GM15510 (cell line): ENCODE measurements around the gene MDGA2.

ENCODE experiments used
- POLR2A ChIP-seq: IDR thresholded peaks from 3 replicates; pipeline ENCODE4 v1.6.1; 2011; ENCODE audit warnings: borderline replicate concordance; ENCODE audit not compliant: insufficient read length; ENCODE audit errors: extremely low read depth

MDGA2 gene

DNA sequence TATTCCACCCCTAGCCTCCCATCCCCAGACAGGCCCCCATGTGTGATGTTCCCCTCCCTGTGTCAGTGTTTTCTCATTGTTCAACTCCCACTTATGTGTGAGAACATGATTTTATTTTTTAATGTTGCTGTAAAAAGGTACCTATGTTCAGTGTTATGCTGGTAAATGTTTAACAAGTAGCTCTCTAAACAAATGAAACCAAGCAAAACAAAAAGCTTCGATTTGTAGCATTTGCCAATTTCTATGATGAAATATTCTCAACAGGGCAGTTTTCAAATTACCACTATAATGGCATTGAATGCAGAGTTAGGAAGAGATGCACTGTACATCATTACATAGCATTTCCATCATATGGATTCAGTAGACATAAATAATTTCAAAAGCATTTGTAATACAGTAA lies 410.6 kb downstream of the MDGA2 start:
- TF ChIP-seq POLR2A, result no peak

DNA sequence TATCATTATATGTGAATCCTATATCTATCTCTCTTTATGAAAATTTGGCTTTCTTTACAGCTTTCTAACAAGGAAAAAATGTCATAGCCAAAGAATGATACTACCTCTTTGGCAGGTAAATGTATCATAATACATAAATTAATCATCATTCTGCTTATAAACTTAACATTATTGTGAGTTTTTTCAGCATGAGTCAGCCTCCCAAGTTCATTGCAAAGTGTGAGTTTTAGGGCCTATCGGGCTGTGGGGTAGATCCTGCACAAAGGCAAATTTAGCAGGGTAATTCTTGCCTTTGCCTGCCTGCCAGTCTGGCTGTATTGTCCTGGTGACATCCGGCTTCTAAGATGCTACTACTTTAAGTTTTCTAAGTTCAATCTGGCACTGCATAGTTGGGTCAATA lies 412.6 kb downstream of the MDGA2 start:
- no peak for TF ChIP-seq POLR2A

DNA sequence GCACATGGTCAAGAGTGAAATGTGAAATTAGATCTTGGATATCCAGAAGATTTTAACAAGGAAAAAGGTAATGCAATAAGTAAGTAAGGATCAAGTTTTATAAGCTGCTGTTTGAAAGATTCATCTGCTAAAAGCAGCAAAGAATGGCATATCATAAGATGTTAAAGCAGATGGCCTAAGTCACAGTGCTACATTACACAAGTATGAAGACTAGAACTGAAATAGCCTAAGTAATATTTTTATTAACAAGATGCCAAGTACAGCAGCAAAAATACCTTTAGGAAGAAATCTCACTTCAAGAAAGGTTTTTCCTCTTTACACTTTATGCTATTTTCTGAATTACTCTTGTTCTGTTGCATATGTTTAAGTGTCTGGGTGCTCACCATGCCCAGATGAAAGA lies 414.1 kb downstream of the MDGA2 start:
- TF ChIP-seq POLR2A, result no peak

DNA sequence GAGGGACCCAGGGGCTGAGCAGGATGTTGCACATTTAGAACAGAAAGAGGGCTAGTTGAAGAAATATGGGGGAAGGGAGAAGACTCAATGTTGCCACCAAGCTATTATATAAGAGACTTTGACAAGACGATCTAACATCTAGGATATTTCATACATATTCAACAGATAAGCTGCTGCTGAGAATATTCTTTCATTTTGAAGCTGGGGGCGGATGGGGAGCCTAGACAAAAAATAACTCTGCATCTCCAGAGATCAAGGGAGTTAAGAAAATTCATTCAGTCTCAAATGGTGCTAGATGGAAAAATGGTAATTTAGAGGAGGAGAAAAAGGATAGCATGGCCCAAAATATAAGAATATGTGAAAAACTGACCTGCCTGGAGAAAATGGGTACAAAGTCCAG lies 415.6 kb downstream of the MDGA2 start:
- no peak for TF ChIP-seq POLR2A

DNA sequence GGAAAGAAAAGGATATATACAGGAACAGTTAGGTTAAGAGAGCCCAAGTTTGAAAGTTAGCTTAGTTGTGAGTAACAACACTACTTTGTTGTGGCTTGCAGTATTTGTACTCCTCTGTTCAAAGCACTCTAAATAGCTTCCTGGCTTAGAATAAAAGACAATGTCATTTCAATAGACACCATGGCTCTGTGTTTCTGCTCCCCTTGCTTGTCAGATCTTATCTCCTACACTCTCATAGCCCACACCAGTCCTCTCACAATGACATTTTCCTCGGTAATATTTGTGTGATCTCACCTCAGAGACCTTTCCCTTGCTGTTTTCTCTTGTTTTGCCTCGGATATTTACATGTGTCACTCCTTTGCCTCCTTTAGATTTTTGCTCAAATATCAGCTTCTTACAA lies 418.4 kb downstream of the MDGA2 start:
- TF ChIP-seq POLR2A, result no peak

DNA sequence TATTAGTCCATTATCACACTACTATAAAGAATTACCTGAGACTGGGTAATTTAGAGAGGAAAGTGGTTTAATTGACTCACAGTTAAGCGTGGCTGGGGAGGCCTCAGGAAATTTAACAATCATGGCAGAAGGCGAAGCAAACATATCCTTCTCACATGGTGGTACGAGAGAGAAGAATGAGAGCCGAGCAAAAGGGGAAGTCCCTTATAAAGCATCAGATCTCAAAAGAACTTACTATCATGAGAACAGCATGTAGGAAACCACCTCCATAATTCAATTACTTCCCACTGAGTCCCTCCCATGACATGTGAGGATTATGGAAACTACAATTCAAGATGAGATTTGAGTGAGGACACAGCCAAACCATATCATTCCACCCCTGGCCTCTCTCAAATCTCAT lies 422.6 kb downstream of the MDGA2 start:
- no peak for TF ChIP-seq POLR2A

DNA sequence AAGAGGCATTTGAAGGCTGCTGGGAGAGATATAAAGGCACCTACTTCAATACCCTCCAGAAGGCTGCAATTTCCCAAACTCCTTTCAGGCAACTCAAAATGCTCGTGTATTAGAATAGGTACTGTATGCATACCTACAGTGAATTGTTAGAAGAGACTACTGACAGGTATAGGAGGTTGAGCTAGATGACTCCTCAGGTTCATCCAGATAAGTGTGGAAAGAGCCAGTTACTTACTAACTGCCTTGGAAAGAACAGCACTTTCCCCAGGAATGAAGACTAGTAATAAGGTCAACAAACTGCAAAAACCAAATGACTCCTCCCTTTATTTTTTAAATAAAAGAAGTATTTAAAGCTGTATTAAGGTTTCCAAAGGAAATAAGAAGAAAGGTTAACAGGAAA lies 429.0 kb downstream of the MDGA2 start:
- no peak for TF ChIP-seq POLR2A

DNA sequence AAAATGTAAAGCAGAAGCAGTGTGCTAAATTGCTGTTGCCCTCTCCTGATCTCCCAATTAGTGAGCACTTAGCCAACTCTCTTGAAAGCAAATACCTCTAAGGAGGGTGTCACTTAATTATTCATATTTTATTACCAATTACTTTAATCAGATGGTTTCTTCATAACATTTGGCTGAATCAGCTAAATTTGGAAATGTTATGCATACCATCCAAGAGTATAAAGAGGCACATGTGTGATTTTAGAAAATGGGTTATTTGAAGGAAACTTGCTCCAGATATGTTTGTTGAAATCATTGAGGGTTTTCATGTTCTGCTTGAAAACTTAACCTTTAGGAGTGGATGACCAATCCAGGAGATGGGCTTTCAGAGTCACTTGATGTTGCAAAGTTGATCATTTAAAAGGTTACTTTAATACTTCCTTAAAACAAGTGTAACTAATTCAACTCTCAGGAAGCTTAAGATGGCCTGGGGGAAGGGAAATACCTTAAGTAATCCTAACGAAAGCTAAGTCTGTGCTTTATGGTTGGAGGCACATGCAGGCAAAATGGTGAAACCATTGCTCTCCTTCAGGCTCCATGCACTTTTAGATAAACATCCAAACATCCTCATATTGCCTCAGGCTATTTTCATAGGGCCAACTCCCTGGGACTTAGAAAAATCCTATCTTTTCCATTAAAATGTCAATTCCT lies 434.5 kb downstream of the MDGA2 start:
- no peak for TF ChIP-seq POLR2A

DNA sequence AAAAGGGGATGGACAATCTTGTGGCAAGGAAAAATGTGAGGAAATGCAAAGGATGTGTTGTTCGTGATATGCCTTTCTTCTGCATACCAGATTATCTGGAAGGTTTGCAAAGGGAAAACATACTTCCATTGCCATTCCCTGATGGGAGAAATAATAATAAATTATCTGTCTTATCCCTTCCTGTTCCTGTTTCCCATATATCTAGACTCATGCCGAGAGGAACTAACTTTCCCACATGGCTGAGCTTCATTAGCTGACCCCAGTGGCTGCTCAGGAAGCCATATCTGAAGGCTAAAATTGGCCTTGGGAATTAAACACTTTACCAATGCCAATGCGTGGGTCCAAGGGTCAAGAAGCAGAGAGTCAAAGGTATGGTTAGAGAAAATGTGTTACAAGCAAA lies 439.8 kb downstream of the MDGA2 start:
- TF ChIP-seq POLR2A, result no peak

DNA sequence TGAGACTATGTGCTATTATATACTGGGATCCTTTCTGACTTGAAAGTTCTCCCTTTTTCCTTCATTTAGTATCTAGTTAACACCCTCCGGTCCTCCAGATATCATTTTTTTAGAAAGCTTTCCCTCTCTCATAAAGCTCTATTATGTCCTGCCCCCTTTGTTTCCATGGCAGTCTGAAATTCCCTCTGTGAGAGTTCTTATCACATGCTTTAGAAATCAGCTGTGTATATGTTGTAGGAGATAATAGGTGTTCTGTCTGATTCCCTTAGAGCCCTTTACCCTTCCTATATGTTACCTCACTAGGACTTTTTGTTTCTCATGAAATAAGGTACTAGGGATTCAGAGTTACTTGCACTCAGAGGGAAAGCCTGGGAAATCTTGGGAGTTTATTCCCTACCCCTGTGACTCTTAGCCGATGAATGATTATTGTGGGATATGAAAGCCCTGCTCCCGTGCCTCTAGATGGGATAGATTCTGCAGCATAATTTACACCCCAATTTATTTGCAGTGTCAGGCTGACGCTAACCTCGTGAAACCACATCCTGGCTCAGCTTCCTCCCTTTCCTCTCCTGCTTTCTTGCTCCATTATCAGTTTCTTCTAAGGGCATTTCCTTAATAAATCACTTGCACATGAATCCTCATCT lies 448.4 kb downstream of the MDGA2 start:
- no peak for TF ChIP-seq POLR2A

DNA sequence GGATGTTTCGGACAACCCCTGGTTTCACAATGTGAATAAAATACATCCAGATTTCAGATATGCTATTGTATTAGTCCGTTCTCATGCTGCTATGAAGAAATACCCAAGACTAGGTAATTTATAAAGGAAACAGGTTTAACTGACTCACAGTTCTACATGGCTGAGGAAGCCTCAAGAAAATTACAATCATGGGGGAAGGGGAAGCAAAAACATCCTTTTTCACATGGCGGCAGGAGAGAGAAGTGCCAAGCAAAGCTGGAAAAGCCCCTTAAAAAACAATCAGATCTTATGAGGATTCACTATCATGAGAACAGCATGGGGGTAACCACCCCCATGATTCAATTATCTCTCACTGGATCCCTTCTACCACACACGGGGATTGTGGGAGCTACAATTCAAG lies 451.7 kb downstream of the MDGA2 start:
- no peak for TF ChIP-seq POLR2A

DNA sequence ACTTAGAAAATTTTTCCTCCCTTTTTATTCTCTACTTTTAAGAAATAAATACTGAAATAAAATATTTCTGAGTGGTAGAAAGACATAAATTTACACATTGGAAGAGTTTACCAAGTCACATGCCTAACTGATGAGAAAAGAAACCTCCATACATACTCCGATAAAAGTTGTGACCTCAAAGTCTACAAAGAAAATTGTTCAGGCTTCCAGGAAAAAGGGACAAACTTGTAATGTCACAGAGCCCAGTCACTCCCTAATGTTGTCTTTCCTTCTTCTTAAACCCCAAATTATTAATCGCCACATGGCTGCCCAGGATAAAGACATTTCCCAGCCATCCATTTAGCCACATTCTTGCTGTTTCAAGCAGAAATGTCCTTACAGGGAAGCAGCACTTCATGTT lies 455.3 kb downstream of the MDGA2 start:
- no peak for TF ChIP-seq POLR2A

DNA sequence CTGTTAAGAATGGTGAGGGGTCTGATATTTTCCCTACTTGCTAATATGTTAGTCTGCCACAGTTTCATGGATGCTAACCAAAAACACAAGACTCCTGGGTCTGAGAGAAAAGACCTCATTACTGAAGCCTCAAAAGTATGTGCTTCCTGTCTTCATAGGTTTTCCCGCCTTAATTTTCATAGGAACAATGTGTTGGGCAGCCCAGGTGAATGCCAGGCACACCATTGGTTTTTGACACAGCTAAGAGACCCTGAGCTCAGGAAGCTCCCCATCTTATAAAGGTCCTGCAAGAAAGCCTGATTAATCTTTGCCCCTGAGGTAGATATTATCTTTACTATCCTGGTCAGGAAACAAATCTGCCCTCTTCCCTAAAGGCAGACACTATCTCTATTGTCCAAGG lies 464.1 kb downstream of the MDGA2 start:
- TF ChIP-seq POLR2A, result no peak

DNA sequence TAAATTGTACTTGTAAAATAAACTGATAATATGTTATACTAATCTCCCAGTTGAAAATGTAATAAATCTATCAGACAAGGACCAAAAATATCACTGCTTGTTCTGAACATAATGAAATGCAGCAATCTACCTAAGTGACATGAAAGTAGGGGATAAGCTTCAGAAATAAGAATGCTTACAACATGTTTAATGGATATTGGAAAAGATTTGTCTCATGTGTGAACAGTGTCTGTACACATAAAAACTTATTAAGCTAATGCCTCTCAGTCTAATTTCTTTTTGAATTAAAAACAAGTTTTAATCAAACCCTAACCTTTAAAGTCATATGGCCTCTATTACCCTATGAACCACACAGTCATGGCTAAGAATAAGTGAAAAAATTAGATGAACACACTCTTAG lies 465.3 kb downstream of the MDGA2 start:
- no peak for TF ChIP-seq POLR2A

DNA sequence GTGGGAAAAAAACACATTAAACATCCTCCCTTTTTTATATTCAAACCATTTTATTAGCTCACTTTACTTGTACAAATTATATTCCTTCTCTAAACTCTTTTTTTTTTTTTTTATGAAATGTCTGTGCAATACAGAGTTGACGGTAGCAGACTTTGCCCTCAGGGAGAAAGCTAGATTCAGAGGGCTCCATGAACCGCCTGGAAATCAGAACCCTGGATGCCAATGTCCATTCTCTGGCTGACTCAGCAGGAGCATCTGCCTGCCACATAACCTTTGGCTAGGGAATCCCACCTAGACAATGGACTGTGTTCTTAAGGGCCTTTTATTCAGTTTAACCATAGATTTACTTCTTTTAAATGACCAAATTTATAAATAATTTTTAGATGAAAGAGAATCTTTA lies 467.0 kb downstream of the MDGA2 start:
- no peak for TF ChIP-seq POLR2A

DNA sequence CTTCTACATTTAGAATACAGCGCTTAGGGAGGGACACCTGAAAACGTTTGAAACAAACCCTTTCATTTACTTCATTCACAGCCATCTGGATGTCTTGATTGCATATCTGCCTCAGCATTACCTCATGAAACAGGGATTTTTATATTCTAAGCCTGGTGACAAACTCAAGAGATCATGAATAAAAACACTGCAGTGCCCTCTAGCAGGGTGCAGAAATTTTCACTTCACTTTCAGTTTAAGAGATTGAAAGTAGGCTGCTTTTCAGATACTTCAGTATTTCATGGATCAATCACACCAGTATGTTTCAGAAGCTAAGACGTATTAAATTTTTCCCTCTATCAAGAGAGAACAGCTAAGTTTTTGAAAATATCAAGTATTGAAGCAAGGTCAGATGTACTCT lies 467.8 kb downstream of the MDGA2 start:
- TF ChIP-seq POLR2A, result no peak
